ENCODE measurements around the gene GPA33. TPM values are rescaled to one million over a fixed set of nuclear protein-coding genes. Genes with fewer than 3 reads are reported as not detected.

GPA33 gene
- total RNA-seq, 1 donor from 2014 or later = not detected

DNA sequence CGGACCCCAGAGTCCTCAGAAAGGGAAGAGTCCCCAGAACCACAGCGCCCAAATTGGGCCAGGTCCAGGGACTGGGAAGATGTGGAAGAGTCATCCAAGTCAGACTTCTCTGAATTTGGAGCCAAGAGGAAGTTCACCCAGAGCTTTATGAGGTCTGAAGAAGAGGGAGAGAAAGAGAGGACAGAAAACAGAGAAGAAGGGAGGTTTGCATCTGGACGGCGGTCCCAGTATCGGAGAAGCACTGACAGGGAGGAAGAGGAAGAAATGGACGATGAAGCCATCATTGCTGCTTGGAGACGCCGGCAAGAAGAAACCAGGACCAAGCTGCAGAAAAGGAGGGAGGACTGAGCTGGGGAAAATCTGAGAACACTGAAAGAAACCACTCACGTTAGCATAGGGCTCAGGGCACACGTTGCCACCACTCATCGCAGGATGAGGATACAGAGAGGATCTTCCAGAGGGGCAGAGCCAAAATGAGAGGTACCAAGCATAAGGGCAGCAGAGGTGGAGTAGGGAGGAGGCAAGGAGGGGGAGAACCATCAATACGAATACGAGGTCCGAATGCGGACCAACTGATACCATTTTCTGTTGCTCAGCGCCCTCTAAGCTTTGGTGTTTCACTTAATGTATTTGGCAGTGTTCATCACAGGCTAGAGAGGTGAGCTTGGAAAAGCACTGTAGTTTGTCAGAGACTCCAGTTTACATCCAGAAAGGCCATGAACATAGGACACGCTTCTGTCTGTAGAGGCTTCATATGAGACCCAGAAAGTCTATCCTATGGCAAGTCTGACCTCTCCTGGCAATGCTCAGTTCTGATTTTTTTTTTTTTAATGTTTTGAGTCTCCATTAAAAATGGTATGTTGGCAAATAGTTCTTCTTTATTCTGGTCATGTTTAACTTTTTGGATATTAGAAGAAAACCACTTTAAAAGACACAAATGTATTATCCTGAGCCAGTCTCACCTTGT lies 38.4 kb upstream of the GPA33 start:
- Mint-ChIP-seq H3K36me3 (ENCODE audit: insufficient read depth) (no peaks in the 10 kb centered on the region), H3K27me3 (peaks cover 63% of the 10 kb centered on the region), H3K4me1 (ENCODE audit: low read depth) (peaks cover 3% of the 10 kb centered on the region), H3K4me3 (ENCODE audit: low read depth) (no peak overlapping the region), H3K9me3 (ENCODE audit: low read depth) (no peaks in the 10 kb centered on the region), H3K27ac (no peak overlapping the region)
- no peak for DNase-seq (ENCODE audit: low spot score, unreplicated experiment)
- TF ChIP-seq CTCF (IDR thresholded peaks at IDR 0.05; ENCODE audit: unreplicated experiment) = no peak

DNA sequence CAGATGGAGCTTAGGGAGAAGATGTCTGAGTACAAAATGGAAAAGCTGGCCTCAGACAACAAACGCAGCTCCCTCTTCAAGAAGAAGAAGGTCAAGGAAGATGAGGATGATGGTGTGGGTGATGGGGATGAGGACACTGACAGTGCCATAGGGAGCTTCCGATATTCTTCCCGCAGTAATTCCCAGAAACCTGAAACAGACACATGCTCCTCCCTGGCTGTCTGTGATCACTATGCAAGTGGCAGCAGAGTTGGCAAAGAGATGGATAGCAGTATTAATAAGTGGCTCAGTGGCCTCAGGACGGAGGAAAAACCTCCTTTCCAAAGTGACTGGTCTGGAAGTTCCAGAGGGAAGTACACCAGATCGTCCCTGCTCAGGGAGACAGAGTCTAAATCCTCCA lies 37.5 kb upstream of the GPA33 start:
- no peaks in the 10 kb centered on the region for H3K9me3 Mint-ChIP-seq (ENCODE audit: low read depth)
- H3K27me3 Mint-ChIP-seq = peaks cover 67% of the 10 kb centered on the region
- DNase-seq (ENCODE audit: low spot score, unreplicated experiment) = no peak
- no peak overlapping the region for H3K27ac Mint-ChIP-seq
- no peak overlapping the region for H3K4me3 Mint-ChIP-seq (ENCODE audit: low read depth)
- H3K36me3 Mint-ChIP-seq (ENCODE audit: insufficient read depth) = no peaks in the 10 kb centered on the region
- peaks cover 3% of the 10 kb centered on the region for H3K4me1 Mint-ChIP-seq (ENCODE audit: low read depth)
- TF ChIP-seq CTCF (IDR thresholded peaks at IDR 0.05; ENCODE audit: unreplicated experiment) = no peak

DNA sequence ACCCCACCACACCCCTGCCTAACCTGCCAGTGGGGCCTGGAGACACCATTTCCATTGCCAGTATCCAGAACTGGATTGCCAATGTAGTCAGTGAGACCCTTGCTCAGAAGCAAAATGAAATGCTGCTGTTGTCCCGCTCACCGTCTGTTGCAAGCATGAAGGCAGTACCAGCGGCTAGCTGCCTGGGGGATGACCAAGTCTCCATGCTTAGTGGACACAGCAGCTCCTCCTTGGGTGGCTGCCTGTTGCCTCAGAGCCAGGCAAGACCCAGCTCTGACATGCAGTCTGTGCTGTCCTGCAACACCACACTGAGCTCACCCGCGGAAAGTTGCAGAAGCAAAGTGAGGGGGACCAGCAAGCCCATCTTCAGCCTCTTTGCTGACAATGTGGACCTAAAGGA lies 37.1 kb upstream of the GPA33 start:
- H3K27me3 Mint-ChIP-seq = peaks cover 69% of the 10 kb centered on the region
- no peaks in the 10 kb centered on the region for H3K9me3 Mint-ChIP-seq (ENCODE audit: low read depth)

GRCh38 chr1:167126811-167127210 lies 36.6 kb upstream of the GPA33 start:
- Mint-ChIP-seq H3K4me3 (ENCODE audit: low read depth) (no peak overlapping the region), H3K9me3 (ENCODE audit: low read depth) (no peaks in the 10 kb centered on the region), H3K27ac (no peak overlapping the region), H3K36me3 (ENCODE audit: insufficient read depth) (no peaks in the 10 kb centered on the region), H3K4me1 (ENCODE audit: low read depth) (peaks cover 3% of the 10 kb centered on the region), H3K27me3 (peaks cover 70% of the 10 kb centered on the region)
- no peak for DNase-seq (ENCODE audit: low spot score, unreplicated experiment)
- TF ChIP-seq CTCF (IDR thresholded peaks at IDR 0.05; ENCODE audit: unreplicated experiment) = no peak

More for the DNA sequence above, 37.1 kb upstream of the GPA33 start:
- no peak for DNase-seq (ENCODE audit: low spot score, unreplicated experiment)
- H3K27ac Mint-ChIP-seq = no peak overlapping the region
- H3K4me3 Mint-ChIP-seq (ENCODE audit: low read depth) = no peak overlapping the region
- H3K36me3 Mint-ChIP-seq (ENCODE audit: insufficient read depth) = no peaks in the 10 kb centered on the region
- no peak for TF ChIP-seq CTCF (IDR thresholded peaks at IDR 0.05; ENCODE audit: unreplicated experiment)
- H3K4me1 Mint-ChIP-seq (ENCODE audit: low read depth) = peaks cover 3% of the 10 kb centered on the region

- Mint-ChIP-seq H3K9me3 (ENCODE audit: low read depth) (no peaks in the 10 kb centered on the region), H3K27me3 (peaks cover 70% of the 10 kb centered on the region), H3K27ac (no peak overlapping the region), H3K4me3 (ENCODE audit: low read depth) (no peak overlapping the region), H3K4me1 (ENCODE audit: low read depth) (peaks cover 3% of the 10 kb centered on the region), H3K36me3 (ENCODE audit: insufficient read depth) (no peaks in the 10 kb centered on the region)
- DNase-seq (ENCODE audit: low spot score, unreplicated experiment) = no peak
- no peak for TF ChIP-seq CTCF (IDR thresholded peaks at IDR 0.05; ENCODE audit: unreplicated experiment)
Observed at GRCh38 chr1:167126317-167126716, 36.1 kb upstream of the GPA33 start.
